WTC11 (cell line): Measurements from ENCODE around the gene WASHC3. TPM values are rescaled to one million over a fixed set of nuclear protein-coding genes. Genes with fewer than 3 reads are reported as not detected.

ENCODE experiments used
- ATAC-seq: fragments of 200-7000 bp; cut with Tn5 transposase; 2 replicates; pipeline ENCODE4 v1.10.0; 2021; ENCODE audit warnings: mild to moderate bottlenecking, moderate library complexity
- CTCF ChIA-PET: fragments of 300-600 bp; sonication (Branson Sonifier 250); formaldehyde crosslinking; loops from one replicate; lab custom pipeline; 2021; ENCODE audit warnings: antibody characterized with exemption; lab: Charles Lee
- POLR2A ChIA-PET: fragments of 350-600 bp; sonication (Branson Sonifier 250); formaldehyde crosslinking; loops from one replicate; lab custom pipeline; 2021; ENCODE audit warnings: antibody characterized with exemption; lab: Charles Lee
- DNase-seq: peaks from one replicate; pipeline ENCODE4 v3.0.0; 2021; ENCODE audit warnings: low spot score
- H3K27ac Mint-ChIP-seq: 2 replicates; pipeline ENCODE4 v1.8.0; 2021; ENCODE audit warnings: mixed read lengths
- H3K27me3 Mint-ChIP-seq: 2 replicates; pipeline ENCODE4 v1.8.0; 2021; ENCODE audit warnings: low read depth, mild to moderate bottlenecking, moderate library complexity, mixed read lengths
- H3K36me3 Mint-ChIP-seq: 2 replicates; pipeline ENCODE4 v1.8.0; 2021; ENCODE audit warnings: mixed read lengths
- H3K4me1 Mint-ChIP-seq: 2 replicates; pipeline ENCODE4 v1.8.0; 2022; ENCODE audit warnings: mixed read lengths
- H3K4me3 Mint-ChIP-seq: 2 replicates; pipeline ENCODE4 v1.8.0; 2021; ENCODE audit warnings: mild to moderate bottlenecking, moderate library complexity, mixed read lengths
- H3K9me3 Mint-ChIP-seq: 2 replicates; pipeline ENCODE4 v1.8.0; 2021; ENCODE audit warnings: mixed read lengths
- CREB1 ChIP-seq: sonication (generic); formaldehyde crosslinking; IDR thresholded peaks from 2 replicates; pipeline ENCODE4 v1.8.0; 2023; ENCODE audit warnings: mild to moderate bottlenecking, missing genetic modification reagents
- IRF2 ChIP-seq: sonication (generic); formaldehyde crosslinking; IDR thresholded peaks from 2 replicates; pipeline ENCODE4 v1.8.0; 2022; ENCODE audit warnings: low read depth, missing genetic modification reagents, borderline replicate concordance
- JAZF1 ChIP-seq: fragments of 250-450 bp; sonication (Bioruptor Pico); IDR thresholded peaks from 2 replicates; pipeline ENCODE4 v1.9.0; 2021; ENCODE audit warnings: moderate library complexity, mild to moderate bottlenecking, inconsistent platforms
- KAT7 ChIP-seq: sonication (generic); formaldehyde crosslinking; IDR thresholded peaks from 2 replicates; pipeline ENCODE4 v1.8.1; 2023; ENCODE audit warnings: missing genetic modification reagents, mild to moderate bottlenecking, borderline replicate concordance
- NFYB ChIP-seq: sonication (generic); formaldehyde crosslinking; conservative IDR thresholded peaks from 2 replicates; pipeline ENCODE4 v1.8.0; 2022; ENCODE audit warnings: low read depth, missing genetic modification reagents
- NR3C1 ChIP-seq: sonication (generic); formaldehyde crosslinking; conservative IDR thresholded peaks from 2 replicates; pipeline ENCODE4 v1.8.1; 2023; ENCODE audit warnings: low read depth, mild to moderate bottlenecking, missing genetic modification reagents
- SMAD4 ChIP-seq: sonication (generic); formaldehyde crosslinking; IDR thresholded peaks from 2 replicates; pipeline ENCODE4 v1.8.0; 2022; ENCODE audit warnings: mild to moderate bottlenecking, missing genetic modification reagents
- ZBTB21 ChIP-seq: sonication (generic); formaldehyde crosslinking; IDR thresholded peaks from 2 replicates; pipeline ENCODE4 v1.8.1; 2023; ENCODE audit warnings: mild to moderate bottlenecking, missing genetic modification reagents, borderline replicate concordance
- ZNF263 ChIP-seq: sonication (generic); formaldehyde crosslinking; IDR thresholded peaks from 2 replicates; pipeline ENCODE4 v1.8.1; 2022; ENCODE audit warnings: low read depth, mild to moderate bottlenecking, moderate library complexity, missing genetic modification reagents
- ZNF423 ChIP-seq: fragments of 250-450 bp; sonication (Bioruptor Pico); IDR thresholded peaks from 2 replicates; pipeline ENCODE4 v2.1.2; 2022; ENCODE audit warnings: mild to moderate bottlenecking, moderate library complexity
- total RNA-seq: library from RNA; stranded (reverse); gene quantifications from 3 replicates; pipeline ENCODE4 v1.2.3, GENCODE V29; 2021
- TF ChIP-seq, protein P1 (sequence below): fragments of 250-450 bp; sonication (Bioruptor Pico); IDR thresholded peaks from 2 replicates; pipeline ENCODE4 v1.9.0; 2021; ENCODE audit warnings: mild to moderate bottlenecking, borderline replicate concordance
- TF ChIP-seq, protein P2 (sequence below): sonication (generic); formaldehyde crosslinking; IDR thresholded peaks from 2 replicates; pipeline ENCODE4 v1.8.1; 2022; ENCODE audit warnings: mild to moderate bottlenecking, missing genetic modification reagents, moderate library complexity, borderline replicate concordance
- TF ChIP-seq, protein P3 (sequence below): sonication (generic); formaldehyde crosslinking; IDR thresholded peaks from 2 replicates; pipeline ENCODE4 v1.8.1; 2023; ENCODE audit warnings: mild to moderate bottlenecking, missing genetic modification reagents, moderate library complexity
- TF ChIP-seq, protein P4 (sequence below): fragments of 200-600 bp; IDR thresholded peaks from 2 replicates; pipeline ENCODE4 v1.8.0; 2022; ENCODE audit warnings: antibody characterized with exemption
- TF ChIP-seq, protein P5 (sequence below): sonication (generic); formaldehyde crosslinking; IDR thresholded peaks from 2 replicates; pipeline ENCODE4 v1.8.0; 2023; ENCODE audit warnings: mild to moderate bottlenecking, missing genetic modification reagents
- TF ChIP-seq, protein P6 (sequence below): sonication (generic); formaldehyde crosslinking; IDR thresholded peaks from 2 replicates; pipeline ENCODE4 v1.8.1; 2023; ENCODE audit warnings: mild to moderate bottlenecking, missing genetic modification reagents, borderline replicate concordance

WASHC3 gene
- total RNA-seq, 1 experiment from 2014 or later: 6.0 TPM

DNA sequence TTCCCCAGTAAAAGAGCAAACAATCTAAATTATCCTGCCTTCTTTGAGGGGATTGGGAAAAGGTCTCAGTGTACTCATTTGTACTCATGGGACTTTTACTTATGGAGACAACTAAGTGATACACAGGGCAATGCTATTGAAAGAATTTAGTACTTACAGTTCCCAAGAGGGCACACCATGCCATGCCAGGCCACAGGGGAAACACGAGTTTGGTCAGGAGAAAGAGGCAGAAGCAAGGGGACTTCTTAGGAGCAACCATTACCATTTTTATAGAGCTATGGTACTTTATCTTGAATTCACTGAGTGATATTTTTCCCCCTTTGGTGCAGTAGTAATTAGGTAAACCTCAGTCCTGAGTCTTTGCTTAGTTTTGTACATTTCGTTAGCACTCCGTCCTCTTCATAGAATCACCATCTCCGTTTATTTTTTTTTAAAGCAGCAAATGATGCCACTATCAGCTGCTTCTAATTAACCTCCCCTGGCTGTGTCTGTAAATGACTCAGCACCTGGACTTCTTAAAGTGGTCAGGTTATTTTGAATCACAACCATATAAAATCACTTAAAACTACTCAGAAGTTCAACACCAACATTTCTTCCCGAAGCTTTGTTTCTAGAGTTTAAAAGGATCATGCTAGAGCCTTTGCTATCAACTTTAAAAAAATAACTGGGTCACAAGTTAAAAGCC is 5.9 kb upstream of the WASHC3 start (continued):
- TF ChIP-seq NFYB (CRISPR knock-in tag): no peak
- no peak for TF ChIP-seq ZNF423 (CRISPR knock-in tag)
- TF ChIP-seq ZNF263 (CRISPR knock-in tag): no peak
- TF ChIP-seq, protein P1, sequence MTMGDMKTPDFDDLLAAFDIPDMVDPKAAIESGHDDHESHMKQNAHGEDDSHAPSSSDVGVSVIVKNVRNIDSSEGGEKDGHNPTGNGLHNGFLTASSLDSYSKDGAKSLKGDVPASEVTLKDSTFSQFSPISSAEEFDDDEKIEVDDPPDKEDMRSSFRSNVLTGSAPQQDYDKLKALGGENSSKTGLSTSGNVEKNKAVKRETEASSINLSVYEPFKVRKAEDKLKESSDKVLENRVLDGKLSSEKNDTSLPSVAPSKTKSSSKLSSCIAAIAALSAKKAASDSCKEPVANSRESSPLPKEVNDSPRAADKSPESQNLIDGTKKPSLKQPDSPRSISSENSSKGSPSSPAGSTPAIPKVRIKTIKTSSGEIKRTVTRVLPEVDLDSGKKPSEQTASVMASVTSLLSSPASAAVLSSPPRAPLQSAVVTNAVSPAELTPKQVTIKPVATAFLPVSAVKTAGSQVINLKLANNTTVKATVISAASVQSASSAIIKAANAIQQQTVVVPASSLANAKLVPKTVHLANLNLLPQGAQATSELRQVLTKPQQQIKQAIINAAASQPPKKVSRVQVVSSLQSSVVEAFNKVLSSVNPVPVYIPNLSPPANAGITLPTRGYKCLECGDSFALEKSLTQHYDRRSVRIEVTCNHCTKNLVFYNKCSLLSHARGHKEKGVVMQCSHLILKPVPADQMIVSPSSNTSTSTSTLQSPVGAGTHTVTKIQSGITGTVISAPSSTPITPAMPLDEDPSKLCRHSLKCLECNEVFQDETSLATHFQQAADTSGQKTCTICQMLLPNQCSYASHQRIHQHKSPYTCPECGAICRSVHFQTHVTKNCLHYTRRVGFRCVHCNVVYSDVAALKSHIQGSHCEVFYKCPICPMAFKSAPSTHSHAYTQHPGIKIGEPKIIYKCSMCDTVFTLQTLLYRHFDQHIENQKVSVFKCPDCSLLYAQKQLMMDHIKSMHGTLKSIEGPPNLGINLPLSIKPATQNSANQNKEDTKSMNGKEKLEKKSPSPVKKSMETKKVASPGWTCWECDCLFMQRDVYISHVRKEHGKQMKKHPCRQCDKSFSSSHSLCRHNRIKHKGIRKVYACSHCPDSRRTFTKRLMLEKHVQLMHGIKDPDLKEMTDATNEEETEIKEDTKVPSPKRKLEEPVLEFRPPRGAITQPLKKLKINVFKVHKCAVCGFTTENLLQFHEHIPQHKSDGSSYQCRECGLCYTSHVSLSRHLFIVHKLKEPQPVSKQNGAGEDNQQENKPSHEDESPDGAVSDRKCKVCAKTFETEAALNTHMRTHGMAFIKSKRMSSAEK (CRISPR knock-in tag): no peak
- TF ChIP-seq, all 79 proteins: peak for 0

DNA sequence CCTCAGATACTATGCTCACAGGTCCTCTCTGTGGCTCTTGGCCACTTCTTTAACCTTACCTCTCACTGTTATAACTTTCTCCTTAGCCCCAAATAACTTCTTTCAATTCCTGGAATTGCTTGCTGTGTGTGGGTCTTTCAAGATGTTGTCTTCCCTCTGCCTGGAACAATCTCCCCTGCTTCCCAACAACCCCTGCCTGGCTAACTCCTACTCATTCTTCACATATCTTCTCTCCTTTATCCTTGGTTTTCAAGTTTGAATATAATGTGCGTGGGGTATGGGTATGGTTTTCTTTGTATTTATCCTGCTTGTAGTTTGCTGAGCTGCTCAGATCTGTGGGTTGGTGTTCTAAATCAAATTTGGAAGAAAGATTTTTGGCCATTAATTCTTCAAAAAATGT is 2.7 kb upstream of the WASHC3 start:
- ChIA-PET POLR2A (no interaction called here), CTCF (no interaction called here)
- Mint-ChIP-seq H3K36me3 (no peaks in the 10 kb centered on the region), H3K4me3 (no peak overlapping the region), H3K27ac (no peak overlapping the region), H3K27me3 (no peaks in the 10 kb centered on the region; the same call in 1 of the 2 replicates), H3K9me3 (peaks cover 8% of the 10 kb centered on the region; the same call in 1 of the 2 replicates), H3K4me1 (peaks cover 6% of the 10 kb centered on the region)
- ATAC-seq: no peak
- no peak for DNase-seq
- TF ChIP-seq IRF2 (CRISPR knock-in tag) (no peak), KAT7 (CRISPR knock-in tag) (no peak), CREB1 (no peak), JAZF1 (no peak), NR3C1 (CRISPR knock-in tag) (no peak), SMAD4 (CRISPR knock-in tag) (no peak), ZBTB21 (CRISPR knock-in tag) (no peak)
- TF ChIP-seq, protein P2, sequence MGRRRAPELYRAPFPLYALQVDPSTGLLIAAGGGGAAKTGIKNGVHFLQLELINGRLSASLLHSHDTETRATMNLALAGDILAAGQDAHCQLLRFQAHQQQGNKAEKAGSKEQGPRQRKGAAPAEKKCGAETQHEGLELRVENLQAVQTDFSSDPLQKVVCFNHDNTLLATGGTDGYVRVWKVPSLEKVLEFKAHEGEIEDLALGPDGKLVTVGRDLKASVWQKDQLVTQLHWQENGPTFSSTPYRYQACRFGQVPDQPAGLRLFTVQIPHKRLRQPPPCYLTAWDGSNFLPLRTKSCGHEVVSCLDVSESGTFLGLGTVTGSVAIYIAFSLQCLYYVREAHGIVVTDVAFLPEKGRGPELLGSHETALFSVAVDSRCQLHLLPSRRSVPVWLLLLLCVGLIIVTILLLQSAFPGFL: no peak
- TF ChIP-seq, protein P3, sequence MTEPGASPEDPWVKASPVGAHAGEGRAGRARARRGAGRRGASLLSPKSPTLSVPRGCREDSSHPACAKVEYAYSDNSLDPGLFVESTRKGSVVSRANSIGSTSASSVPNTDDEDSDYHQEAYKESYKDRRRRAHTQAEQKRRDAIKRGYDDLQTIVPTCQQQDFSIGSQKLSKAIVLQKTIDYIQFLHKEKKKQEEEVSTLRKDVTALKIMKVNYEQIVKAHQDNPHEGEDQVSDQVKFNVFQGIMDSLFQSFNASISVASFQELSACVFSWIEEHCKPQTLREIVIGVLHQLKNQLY: no peak
- TF ChIP-seq, protein P4, sequence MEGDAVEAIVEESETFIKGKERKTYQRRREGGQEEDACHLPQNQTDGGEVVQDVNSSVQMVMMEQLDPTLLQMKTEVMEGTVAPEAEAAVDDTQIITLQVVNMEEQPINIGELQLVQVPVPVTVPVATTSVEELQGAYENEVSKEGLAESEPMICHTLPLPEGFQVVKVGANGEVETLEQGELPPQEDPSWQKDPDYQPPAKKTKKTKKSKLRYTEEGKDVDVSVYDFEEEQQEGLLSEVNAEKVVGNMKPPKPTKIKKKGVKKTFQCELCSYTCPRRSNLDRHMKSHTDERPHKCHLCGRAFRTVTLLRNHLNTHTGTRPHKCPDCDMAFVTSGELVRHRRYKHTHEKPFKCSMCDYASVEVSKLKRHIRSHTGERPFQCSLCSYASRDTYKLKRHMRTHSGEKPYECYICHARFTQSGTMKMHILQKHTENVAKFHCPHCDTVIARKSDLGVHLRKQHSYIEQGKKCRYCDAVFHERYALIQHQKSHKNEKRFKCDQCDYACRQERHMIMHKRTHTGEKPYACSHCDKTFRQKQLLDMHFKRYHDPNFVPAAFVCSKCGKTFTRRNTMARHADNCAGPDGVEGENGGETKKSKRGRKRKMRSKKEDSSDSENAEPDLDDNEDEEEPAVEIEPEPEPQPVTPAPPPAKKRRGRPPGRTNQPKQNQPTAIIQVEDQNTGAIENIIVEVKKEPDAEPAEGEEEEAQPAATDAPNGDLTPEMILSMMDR: no peak
- TF ChIP-seq, protein P5, sequence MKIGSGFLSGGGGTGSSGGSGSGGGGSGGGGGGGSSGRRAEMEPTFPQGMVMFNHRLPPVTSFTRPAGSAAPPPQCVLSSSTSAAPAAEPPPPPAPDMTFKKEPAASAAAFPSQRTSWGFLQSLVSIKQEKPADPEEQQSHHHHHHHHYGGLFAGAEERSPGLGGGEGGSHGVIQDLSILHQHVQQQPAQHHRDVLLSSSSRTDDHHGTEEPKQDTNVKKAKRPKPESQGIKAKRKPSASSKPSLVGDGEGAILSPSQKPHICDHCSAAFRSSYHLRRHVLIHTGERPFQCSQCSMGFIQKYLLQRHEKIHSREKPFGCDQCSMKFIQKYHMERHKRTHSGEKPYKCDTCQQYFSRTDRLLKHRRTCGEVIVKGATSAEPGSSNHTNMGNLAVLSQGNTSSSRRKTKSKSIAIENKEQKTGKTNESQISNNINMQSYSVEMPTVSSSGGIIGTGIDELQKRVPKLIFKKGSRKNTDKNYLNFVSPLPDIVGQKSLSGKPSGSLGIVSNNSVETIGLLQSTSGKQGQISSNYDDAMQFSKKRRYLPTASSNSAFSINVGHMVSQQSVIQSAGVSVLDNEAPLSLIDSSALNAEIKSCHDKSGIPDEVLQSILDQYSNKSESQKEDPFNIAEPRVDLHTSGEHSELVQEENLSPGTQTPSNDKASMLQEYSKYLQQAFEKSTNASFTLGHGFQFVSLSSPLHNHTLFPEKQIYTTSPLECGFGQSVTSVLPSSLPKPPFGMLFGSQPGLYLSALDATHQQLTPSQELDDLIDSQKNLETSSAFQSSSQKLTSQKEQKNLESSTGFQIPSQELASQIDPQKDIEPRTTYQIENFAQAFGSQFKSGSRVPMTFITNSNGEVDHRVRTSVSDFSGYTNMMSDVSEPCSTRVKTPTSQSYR (CRISPR knock-in tag): no peak
- TF ChIP-seq, protein P6, sequence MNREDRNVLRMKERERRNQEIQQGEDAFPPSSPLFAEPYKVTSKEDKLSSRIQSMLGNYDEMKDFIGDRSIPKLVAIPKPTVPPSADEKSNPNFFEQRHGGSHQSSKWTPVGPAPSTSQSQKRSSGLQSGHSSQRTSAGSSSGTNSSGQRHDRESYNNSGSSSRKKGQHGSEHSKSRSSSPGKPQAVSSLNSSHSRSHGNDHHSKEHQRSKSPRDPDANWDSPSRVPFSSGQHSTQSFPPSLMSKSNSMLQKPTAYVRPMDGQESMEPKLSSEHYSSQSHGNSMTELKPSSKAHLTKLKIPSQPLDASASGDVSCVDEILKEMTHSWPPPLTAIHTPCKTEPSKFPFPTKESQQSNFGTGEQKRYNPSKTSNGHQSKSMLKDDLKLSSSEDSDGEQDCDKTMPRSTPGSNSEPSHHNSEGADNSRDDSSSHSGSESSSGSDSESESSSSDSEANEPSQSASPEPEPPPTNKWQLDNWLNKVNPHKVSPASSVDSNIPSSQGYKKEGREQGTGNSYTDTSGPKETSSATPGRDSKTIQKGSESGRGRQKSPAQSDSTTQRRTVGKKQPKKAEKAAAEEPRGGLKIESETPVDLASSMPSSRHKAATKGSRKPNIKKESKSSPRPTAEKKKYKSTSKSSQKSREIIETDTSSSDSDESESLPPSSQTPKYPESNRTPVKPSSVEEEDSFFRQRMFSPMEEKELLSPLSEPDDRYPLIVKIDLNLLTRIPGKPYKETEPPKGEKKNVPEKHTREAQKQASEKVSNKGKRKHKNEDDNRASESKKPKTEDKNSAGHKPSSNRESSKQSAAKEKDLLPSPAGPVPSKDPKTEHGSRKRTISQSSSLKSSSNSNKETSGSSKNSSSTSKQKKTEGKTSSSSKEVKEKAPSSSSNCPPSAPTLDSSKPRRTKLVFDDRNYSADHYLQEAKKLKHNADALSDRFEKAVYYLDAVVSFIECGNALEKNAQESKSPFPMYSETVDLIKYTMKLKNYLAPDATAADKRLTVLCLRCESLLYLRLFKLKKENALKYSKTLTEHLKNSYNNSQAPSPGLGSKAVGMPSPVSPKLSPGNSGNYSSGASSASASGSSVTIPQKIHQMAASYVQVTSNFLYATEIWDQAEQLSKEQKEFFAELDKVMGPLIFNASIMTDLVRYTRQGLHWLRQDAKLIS (CRISPR knock-in tag): no peak
